HepG2 (cell line): ENCODE data around the gene FAM20A. TPM values are rescaled to one million over a fixed set of nuclear protein-coding genes. Genes with fewer than 3 reads are reported as not detected.

ENCODE experiments used
- ATAC-seq: fragments of 200-7000 bp; cut with Tn5 transposase; 3 replicates; pipeline ENCODE4 v1.9.1; 2020; ENCODE audit warnings: mild to moderate bottlenecking, moderate library complexity
- BruUV-seq: library from RNA; stranded (reverse); fragments of 400-500 nt; replicated peaks from 2 replicates; lab custom pipeline; 2021; lab: Mats Ljungman, UMichigan
- CTCF ChIA-PET: fragments of 300-600 bp; formaldehyde crosslinking; extraction: SDS; loops from one replicate; lab custom pipeline; 2021; ENCODE audit warnings: low total read pairs, inconsistent platforms, low intra/inter-chr PET ratio; lab: Yijun Ruan, JAX
- POLR2A ChIA-PET: fragments of 350-600 bp; sonication (Branson Sonifier 250); formaldehyde crosslinking; loops from one replicate; lab custom pipeline; 2020; ENCODE audit warnings: antibody characterized with exemption, inconsistent platforms; lab: Yijun Ruan, JAX
- DNase-seq: peaks from one replicate; pipeline ENCODE4 v3.0.0-alpha.2; 2015; ENCODE audit warnings: low spot score
- FAIRE-seq: peaks from 3 replicates; lab custom pipeline; 2011; peaks lifted over from hg19 to GRCh38; lab: Jason Lieb, UNC
- H2AFZ ChIP-seq: one replicate; pipeline ENCODE4 v1.6.1; 2011; ENCODE audit warnings: low read length, inconsistent platforms
- H3K27ac ChIP-seq: fragments of 300-600 bp; 3 replicates; pipeline ENCODE4 v1.8.0; 2011; ENCODE audit warnings: mixed run types, mild to moderate bottlenecking, mixed read lengths, low read length, inconsistent platforms; ENCODE audit not compliant: insufficient read depth; ENCODE audit errors: extremely low read length
- H3K27me3 ChIP-seq, 2 experiments: fragments of 200-600 bp in 1 of 2; 2 replicates in 1 of 2; 3 replicates in 1 of 2; pipeline versions ENCODE4 v1.6.0 to v1.8.0; 2011; ENCODE audit warnings: low read length in 2 of 2, mild to moderate bottlenecking in 2 of 2, moderate library complexity in 2 of 2, inconsistent platforms in 1 of 2; ENCODE audit not compliant: insufficient read depth in 2 of 2, control insufficient read depth in 1 of 2
- H3K36me3 ChIP-seq, 2 experiments: fragments of 200-600 bp in 1 of 2; replicated peaks in 1 of 2; 2 replicates in 1 of 2; 3 replicates in 1 of 2; pipeline versions ENCODE4 v1.5.1 to v1.8.0; 2011; ENCODE audit warnings: low read length in 2 of 2, inconsistent platforms in 1 of 2; ENCODE audit not compliant: insufficient read depth in 2 of 2, control insufficient read depth in 1 of 2
- H3K4me1 ChIP-seq: 2 replicates; pipeline ENCODE4 v1.5.1; 2012; ENCODE audit warnings: low read length, inconsistent platforms; ENCODE audit not compliant: insufficient read depth
- H3K4me2 ChIP-seq: 2 replicates; pipeline ENCODE4 v1.6.0; 2011; ENCODE audit warnings: low read depth, low read length, inconsistent platforms
- H3K4me3 ChIP-seq, 3 experiments: fragments of 200-600 bp in 1 of 3; sonication (generic), shearing (Covaris generic) in 1 of 3; replicated peaks in 1 of 3; 2 replicates each; pipeline ENCODE4 v1.5.1; 2011 to 2016; ENCODE audit warnings: low read length in 3 of 3, inconsistent platforms in 2 of 3, low read depth in 2 of 3, mild to moderate bottlenecking in 2 of 3, control low read depth in 1 of 3, mixed read lengths in 1 of 3; ENCODE audit not compliant: insufficient read depth in 1 of 3
- H3K79me2 ChIP-seq: one replicate; pipeline ENCODE4 v1.6.1; 2011; ENCODE audit warnings: low read length, inconsistent platforms; ENCODE audit not compliant: insufficient read depth
- H3K9ac ChIP-seq: 2 replicates; pipeline ENCODE4 v1.6.0; 2011; ENCODE audit warnings: mild to moderate bottlenecking, low read depth, low read length, inconsistent platforms; ENCODE audit not compliant: insufficient read depth
- H3K9me3 ChIP-seq: 2 replicates; pipeline ENCODE4 v1.5.1; 2012; ENCODE audit warnings: mild to moderate bottlenecking, low read length
- H4K20me1 ChIP-seq: 2 replicates; pipeline ENCODE4 v1.6.0; 2011; ENCODE audit warnings: inconsistent platforms, mild to moderate bottlenecking, low read length, moderate library complexity; ENCODE audit not compliant: insufficient read depth
- HDAC6 ChIP-seq: fragments of 200-600 bp; sonication (generic); IDR thresholded peaks from 2 replicates; pipeline ENCODE4 v1.7.0; 2017; ENCODE audit warnings: mild to moderate bottlenecking, antibody characterized with exemption, low read length, low read depth
- KMT2B ChIP-seq: IDR thresholded peaks from 2 replicates; pipeline ENCODE4 v1.6.1; 2016; ENCODE audit warnings: missing genetic modification reagents, missing compliant biosample characterization
- NKX3-1 ChIP-seq: sonication (generic); formaldehyde crosslinking; IDR thresholded peaks from 2 replicates; pipeline ENCODE4 v1.5.0; 2020; ENCODE audit warnings: missing genetic modification reagents
- ZNF142 ChIP-seq: sonication (generic); formaldehyde crosslinking; IDR thresholded peaks from 2 replicates; pipeline ENCODE4 v1.4.0; 2020; ENCODE audit warnings: missing genetic modification reagents
- ZNF235 ChIP-seq: sonication (generic); formaldehyde crosslinking; IDR thresholded peaks from 2 replicates; pipeline ENCODE4 v1.8.1; 2023; ENCODE audit warnings: mild to moderate bottlenecking, missing genetic modification reagents, borderline replicate concordance
- ZNF33A ChIP-seq: sonication (generic); formaldehyde crosslinking; IDR thresholded peaks from 2 replicates; pipeline ENCODE4 v1.5.1; 2020; ENCODE audit warnings: missing genetic modification reagents, mild to moderate bottlenecking, moderate library complexity, borderline replicate concordance
- ZNF567 ChIP-seq: sonication (generic); formaldehyde crosslinking; IDR thresholded peaks from 2 replicates; pipeline ENCODE4 v1.8.1; 2023; ENCODE audit warnings: mild to moderate bottlenecking, missing genetic modification reagents, borderline replicate concordance
- WGBS: methylation state at CpG from one replicate; pipeline ENCODE4 v1.1.6; 2017; ENCODE audit warnings: low lambda C conversion rate; 5-methylcytosine and 5-hydroxymethylcytosine counted together
- in situ Hi-C: cut with HindIII; loops from 2 replicates; pipeline ENCODE4 v1.10.0; 2017; ENCODE audit warnings: low pct_unique_long_range_greater_than_20kb; ENCODE audit not compliant: extremely low pct_ligation_motif_present
- intact Hi-C: fragments of 100-400 bp; cut with micrococcal nuclease; formaldehyde crosslinking; loops from one replicate; pipeline ENCODE4 v1.10.0; 2022; ENCODE audit not compliant: unreplicated experiment
- polyA plus RNA-seq, 8 experiments: library from polyadenylated mRNA; depleted of rRNA in 3 of 8; stranded (reverse) in 7 of 8; unstranded in 1 of 8; fragments of >200 nt; fragmentation: Illumina TruSeq in 4 of 8; extraction: Trizol in 4 of 8; gene quantifications; 2 replicates each; pipeline versions ENCODE4 v1.2.1 to v1.2.3, GENCODE V29; 2011 to 2016; ENCODE audit warnings: low read depth in 4 of 8, missing spikeins in 1 of 8, mixed read lengths in 1 of 8; ENCODE audit not compliant: insufficient read depth in 1 of 8
- total RNA-seq, 5 experiments: library from RNA; depleted of rRNA; stranded (reverse); fragments of >200 nt; fragmentation: Illumina TruSeq; extraction: Trizol; gene quantifications; 2 replicates each; pipeline ENCODE4 v1.2.3, GENCODE V29; 2016; ENCODE audit warnings: low read depth in 1 of 5
- TF ChIP-seq, protein P1 (sequence below): sonication (generic); formaldehyde crosslinking; IDR thresholded peaks from 2 replicates; pipeline ENCODE4 v1.8.0; 2023; ENCODE audit warnings: mild to moderate bottlenecking, missing genetic modification reagents

Gene FAM20A
- total and polyA plus RNA-seq, 2 of the 13 experiments (the other 11 are each of a cell fraction or from before 2014, with no cell fraction given): 9.3 to 20.7 TPM

GRCh38 chr17:68527314-68527713 lies 73.9 kb downstream of the FAM20A start:
- WGBS: 93% methylated on average over 4 of the region's 4 CpGs
- no peaks in the 10 kb centered on the region for H4K20me1 ChIP-seq
- no peak for FAIRE-seq
- no peak overlapping the region for H3K4me3 ChIP-seq
- no peak for TF ChIP-seq ZNF33A
- no peak for TF ChIP-seq KMT2B (CRISPR knock-in tag)
- TF ChIP-seq NKX3-1: 0 out of 2 replicates have a peak, but pooled peaks have one; percentile 37
- TF ChIP-seq ZNF142 (CRISPR knock-in tag): no peak
- no peak for TF ChIP-seq ZNF235
- TF ChIP-seq, protein P1, sequence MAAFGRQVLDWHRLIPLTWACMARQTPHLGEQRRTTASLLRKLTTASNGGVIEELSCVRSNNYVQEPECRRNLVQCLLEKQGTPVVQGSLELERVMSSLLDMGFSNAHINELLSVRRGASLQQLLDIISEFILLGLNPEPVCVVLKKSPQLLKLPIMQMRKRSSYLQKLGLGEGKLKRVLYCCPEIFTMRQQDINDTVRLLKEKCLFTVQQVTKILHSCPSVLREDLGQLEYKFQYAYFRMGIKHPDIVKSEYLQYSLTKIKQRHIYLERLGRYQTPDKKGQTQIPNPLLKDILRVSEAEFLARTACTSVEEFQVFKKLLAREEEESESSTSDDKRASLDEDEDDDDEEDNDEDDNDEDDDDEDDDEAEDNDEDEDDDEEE (CRISPR knock-in tag): no peak
- no peak for TF ChIP-seq HDAC6
- TF ChIP-seq ZNF567: no peak
- in situ Hi-C loops (no loop called here), intact Hi-C loops (no loop called here)
- H3K79me2 ChIP-seq: no peaks in the 10 kb centered on the region
- H2AFZ ChIP-seq: no peak overlapping the region
- H3K9me3 ChIP-seq: no peaks in the 10 kb centered on the region
- no peaks in the 10 kb centered on the region for H3K4me1 ChIP-seq
- H3K4me2 ChIP-seq: no peak overlapping the region
- BruUV-seq: no TSS peak
- no peak for DNase-seq
- ATAC-seq: no peak
- H3K27me3 ChIP-seq: no peaks in the 10 kb centered on the region
- H3K36me3 ChIP-seq: peaks cover 25 to 96% of the 10 kb centered on the region in 2 experiments
- H3K9ac ChIP-seq: no peak overlapping the region
- no peak overlapping the region for H3K27ac ChIP-seq
- CTCF ChIA-PET: no interaction called here
- POLR2A ChIA-PET: no interaction called here
